CD4-positive, alpha-beta T cell treated with Interleukin-15 for 4 hours (primary cell): ENCODE data around the gene PROM1.
A peak's percentile ranks its signal among the peaks of the same experiment; 100 is the strongest.

Source experiments
- DNase-seq: peaks from one replicate; pipeline ENCODE4 v3.0.0-alpha.2; 2020; ENCODE audit warnings: low spot score

PROM1 gene

DNA sequence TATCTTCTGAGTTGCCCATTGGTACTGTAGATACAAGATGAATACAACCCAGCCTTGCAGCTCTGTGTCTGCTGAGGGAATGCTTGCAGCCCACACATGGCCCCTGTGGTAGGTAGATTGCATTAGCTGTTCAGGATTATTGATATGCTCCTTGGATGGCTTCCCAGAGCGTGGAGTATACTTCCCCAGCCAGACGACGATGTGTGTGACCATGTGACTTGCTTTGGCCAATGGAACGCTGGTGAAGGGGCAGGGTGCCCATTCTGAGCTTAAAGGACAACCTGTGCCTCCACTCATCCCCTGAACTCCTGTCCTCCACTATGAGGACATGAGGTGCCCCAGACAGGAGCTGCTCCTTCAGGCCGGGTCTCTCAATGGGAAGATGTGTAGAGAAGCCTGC, 96.9 kb downstream of the PROM1 start:
- no peak for DNase-seq

DNA sequence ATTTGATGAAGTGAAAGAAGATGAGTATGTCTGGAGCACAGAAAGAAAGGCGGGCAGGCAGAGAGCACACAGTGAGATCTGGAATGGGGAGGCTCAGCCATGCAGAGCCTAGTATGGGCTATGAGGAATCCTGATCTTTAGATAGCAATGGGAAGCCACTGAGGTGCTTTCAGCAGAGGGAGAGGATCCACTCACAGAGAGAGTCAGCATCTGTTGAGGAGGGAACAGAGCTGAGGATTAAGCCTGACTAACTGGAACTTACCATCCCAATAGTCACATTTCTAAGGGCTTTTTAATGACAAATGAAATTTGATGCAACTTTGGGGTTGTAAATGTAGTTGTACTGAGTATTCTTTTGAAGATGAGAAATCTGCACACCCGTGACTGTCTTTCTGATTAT, 100.2 kb downstream of the PROM1 start:
- no peak for DNase-seq

DNA sequence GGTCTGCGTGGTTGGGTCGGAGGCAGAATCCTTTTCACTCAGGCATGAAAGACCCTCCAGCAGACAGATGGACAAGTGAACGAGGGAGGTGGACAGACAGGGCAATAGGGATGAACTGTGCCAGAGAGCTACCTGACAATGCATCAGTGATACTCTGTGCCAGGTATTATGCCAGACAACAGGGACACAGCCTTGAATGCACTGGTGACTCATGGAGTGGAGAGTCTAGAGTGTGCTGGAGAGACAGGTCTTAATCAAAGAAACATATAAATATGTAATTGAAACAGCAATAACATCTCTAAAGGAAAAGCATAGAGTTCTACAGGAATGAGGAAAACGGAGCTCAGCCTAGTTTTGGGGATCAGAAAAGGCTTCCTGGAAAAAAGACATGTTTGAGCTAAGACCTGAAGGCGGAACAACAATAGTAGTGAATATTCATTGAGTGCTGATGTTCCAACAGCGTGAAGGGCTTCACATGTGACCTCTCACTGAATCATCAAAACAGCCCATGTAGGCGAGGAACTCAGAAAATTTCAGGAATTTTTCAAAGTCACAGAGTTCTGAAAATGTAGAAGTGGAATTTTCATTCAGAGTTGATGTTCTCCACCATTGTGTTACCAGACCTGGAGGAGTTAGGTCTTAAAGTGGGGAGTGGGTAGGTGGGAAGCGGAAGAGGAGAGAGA, 100.8 kb downstream of the PROM1 start:
- no peak for DNase-seq

DNA sequence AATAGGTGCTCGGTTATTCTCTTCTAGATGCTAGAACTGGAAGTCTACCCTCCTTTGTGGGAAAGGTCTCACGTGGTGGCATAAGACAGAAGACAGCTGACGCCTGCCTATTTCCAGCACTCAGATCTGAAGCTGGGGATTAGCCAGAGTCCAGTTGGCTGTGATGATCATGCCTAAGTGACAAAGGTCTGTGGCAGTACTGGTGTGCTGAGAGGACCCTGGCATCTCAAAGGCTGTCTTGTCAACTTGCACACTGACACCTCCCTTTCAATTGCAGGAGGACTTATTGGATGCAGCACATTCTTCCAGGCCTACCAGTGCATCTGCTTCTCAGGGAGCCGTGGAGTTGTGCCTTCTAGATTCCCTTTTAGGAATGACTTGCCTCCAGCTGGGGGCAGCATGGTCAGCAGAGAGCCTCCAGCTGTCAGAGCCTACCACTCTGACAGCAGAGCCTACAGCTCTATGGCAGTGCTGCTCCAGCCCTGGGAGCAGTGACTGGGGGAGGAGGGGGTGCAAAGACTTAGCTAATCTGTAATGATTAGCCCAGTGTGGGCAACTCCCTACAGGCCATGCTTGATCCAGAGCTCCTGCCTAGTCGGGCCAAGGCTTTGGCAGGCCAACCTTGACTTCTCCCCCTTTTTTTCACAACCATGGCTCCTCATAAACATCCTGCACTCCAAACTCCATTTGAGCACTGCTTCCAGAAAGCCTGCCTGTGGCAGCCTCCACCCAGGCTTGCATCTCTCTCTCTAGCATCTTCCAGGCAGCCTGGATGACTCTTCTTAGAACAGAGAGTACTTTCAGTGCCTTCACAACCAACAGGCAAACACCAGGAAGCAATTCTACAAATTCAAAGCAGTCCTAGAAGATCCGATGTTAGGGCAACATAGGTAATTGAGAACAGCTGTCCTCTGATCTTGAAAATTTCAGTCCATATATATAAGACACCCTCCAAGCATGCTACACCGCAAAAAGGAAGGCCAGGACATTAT, 107.1 kb downstream of the PROM1 start:
- no peak for DNase-seq

DNA sequence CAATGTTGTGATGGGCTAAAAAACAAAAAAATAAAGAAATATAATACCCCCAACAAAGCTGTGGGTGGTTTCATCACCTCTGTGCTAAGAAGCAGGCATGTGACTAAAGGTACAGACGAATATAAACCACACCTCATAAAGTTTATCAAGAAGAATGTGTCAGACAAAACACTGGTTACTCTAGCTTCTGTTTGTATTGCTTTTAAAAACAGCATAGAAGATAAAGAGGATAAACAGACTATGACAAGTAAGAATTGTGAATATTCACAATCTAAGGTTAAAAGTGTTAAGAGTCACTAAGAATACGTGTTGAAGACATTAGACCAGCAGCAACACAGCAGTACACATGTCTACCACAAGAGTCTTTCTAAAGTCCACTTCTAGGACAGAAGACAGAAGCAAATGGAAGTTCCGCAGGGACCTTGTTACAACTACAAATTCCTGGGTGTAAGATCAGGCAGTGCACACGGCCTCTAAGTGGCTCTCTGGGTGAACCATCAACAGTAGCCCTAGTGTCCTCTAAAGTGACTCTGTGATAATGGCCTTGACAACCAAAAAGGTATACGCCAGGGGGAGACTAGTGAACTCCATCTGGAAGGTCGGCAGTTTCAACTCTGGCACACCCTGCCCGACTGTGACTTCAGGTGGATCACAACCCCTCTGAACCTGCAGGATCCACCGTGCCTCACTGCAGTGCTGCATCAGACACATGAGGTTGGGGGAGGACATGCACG, 112.6 kb downstream of the PROM1 start:
- DNase-seq: no peak

DNA sequence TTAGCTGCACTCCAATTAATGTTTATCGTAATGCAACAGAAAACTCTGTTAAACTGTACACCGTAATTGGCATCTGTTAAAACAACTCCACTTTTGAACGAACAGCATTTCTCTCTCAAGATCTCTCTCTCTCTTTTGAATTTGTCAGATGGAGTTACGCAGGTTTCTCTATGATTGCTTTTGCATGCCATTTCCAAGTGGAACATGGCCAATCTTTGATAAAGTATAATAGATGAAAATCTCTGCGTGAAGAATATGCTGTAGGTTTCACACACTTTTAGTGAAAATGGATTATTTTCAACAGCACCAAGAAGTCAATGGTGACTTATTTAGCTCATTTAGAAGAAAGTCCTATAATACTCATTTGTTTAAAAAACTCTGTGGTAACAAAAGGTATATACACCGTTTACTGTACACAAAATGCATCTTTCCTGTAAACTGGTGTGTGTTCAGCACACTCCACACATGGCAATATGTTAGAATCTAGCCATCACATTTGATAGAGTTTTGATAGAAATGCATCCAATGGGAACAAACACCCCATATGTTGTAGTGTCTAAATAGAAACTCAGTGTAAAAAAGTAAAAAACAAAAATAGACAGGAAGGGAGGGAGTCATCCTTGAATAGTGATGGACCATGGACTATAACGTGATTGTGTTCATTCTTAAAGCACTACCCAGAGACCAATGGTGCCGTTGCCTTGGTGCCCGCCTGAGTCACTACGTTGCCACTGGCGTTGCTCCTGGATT, 115.1 kb downstream of the PROM1 start:
- DNase-seq: no peak

DNA sequence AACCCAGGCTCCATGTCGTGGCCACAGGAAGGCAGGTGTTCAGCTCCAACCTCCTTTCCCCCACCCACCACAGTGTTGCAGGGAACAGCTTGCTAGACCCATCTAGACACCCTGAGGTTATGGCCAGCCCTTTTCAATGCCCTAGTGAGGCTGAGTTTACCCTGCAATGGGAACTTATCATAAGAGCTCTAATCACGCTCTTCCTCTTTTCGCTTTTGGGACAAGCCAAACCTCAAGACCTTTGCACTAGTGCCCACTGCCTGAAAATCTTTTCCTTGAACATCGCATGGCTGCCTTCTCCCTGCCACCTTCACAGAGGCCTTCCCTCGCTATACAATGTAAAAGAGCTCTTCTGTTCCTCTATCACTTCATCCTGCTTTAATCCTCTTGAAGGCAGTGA, 118.5 kb downstream of the PROM1 start:
- DNase-seq: no peak

DNA sequence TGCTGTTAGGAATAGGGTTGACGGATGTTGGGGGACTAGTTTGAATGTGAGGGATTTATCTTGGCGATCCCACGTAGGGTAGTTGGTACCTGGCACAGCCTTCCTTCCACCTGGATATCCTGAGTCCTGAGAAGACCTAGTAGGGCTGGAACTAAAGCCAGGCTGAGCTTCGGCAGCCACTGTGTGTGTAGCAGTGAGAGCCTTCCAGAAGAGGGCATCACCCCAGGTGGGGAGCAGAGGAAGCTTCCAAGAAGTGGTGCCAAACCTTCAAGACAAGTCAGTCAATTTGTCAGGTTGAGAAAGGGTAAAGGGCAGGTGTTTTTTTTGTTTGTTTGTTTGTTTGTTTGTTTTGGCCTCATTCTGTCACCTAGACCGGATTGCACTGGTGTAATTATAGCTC, 119.7 kb downstream of the PROM1 start:
- no peak for DNase-seq

DNA sequence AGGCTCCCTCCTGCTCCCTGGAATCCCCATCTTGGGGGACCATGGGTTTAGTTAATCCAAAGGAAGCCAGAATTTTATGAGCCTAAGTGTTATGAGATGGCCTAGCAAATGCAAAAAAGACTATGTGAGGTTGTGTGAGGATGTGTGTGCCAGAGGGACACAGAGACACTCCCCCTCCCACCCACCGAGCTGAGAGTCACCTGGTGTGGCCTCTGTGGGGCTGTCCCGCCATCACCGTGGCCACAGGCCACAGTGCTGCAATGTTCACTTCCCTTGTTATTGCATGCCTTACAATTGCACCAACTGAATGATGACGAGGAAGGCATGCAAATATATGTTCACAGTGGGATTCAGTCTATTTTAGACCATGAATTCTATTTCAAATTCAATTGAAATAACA, 120.2 kb downstream of the PROM1 start:
- DNase-seq: peak; percentile 25

DNA sequence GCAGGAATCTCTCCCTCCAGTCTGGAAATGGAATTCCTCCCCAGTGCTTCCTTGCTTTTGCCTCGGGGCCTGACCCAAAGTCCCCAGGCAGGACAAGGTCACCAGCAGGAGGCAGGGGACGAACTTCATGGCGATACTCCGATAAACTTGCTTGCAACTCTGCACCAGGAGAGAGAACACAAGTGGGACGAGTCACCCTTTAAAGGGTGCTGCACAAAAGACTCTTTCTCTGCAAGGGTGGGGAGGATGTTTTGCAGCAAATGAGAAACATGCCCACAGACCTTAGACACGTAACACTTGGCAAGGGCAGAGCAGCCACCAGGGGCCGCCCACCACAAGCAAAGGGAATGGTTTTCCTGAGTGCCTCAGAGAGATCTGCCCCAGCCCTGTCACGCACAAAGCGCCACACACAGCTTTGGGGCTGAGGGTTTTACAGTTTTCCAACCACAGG, 120.8 kb downstream of the PROM1 start, which contains the start of gene FGFBP2:
Gene FGFBP2, minus strand, starts transcription at position 175 of the 451 bp plus-strand sequence. Its CDS starts 46 bp downstream, at position 129.
- peak; percentile 47 for DNase-seq

DNA sequence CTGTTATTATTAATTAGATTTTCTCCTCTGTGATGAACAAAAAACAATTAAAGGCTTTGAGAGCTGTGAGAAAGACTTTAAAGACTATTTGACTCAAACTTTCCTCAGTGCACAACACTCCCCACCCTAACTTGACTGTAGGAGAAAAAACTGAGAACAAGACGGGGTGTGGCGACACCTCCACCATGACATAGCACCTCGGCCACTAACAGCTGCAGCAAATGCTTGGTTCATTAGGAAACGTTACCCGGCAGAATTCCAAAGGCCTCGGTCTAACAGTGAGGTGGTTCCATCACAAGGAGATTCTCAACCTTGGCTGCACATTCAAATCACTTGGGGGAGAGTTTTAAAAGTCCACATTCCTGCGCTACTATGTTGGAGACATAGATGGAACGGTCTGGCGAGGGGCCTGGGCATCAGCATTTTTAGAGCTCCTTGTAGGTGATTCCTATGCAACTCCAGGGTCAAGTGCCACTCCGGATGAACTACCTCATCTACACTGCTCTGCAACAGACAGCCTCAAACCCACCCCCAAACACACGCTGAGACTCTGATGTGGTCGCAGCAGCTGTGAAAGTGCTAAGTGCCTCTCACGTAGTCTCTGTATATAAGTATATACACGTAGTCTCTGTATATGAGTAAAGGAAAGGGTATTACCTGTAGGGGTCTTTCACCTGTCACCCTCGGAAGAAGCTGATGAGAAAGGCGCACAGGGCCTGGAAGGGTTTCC, 121.9 kb downstream of the PROM1 start:
- DNase-seq: peak; percentile 27

DNA sequence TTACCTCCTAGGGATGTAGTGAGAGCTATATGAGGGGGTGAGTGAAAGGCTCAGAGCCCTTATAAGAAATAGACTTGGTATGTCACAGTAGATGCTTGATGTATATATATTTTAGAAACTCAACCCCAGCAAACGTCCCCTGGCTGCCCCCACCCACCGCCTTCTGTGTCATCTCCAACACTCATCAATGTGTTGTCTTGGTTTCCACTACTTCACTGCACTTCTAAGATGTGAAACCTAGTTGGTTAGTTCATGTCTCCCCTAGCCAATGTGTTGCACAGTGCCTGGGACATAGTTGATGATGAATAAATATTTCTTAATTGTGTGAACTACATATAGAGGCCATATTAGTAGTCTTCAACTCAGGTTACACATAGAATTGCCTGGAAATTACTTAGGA, 125.3 kb downstream of the PROM1 start:
- DNase-seq: peak; percentile 3

DNA sequence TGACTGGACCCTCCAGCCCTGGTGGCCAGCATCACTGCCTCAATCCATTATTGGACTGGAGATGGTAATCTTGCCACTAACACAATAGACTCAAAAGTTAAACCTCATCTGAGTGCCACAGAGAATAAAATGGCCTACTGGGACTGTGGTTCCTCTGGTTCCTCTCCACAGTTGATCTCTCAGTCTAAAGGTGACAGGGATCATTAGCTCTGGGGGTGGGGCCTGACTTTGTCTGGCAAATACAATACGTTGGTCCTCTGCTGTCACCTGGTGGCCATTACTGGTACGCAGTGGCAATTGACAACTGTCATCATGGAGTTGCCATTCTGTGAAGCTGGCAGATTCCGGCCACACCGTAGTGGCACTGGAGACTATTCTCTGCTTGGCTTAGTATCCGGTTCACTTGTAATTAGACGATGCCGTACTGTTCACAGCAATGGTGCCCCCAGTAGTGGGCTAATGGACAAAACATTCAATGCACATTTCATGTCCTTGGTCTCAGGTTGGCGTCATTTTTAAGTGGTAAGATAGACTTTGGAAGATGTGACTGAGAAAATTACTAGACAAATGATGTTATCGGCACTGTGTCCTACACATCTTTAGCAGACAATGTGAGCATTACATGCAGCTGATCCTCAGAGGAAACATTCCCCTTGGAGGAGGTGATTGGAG, 127.5 kb downstream of the PROM1 start:
- peak; percentile 76 for DNase-seq

DNA sequence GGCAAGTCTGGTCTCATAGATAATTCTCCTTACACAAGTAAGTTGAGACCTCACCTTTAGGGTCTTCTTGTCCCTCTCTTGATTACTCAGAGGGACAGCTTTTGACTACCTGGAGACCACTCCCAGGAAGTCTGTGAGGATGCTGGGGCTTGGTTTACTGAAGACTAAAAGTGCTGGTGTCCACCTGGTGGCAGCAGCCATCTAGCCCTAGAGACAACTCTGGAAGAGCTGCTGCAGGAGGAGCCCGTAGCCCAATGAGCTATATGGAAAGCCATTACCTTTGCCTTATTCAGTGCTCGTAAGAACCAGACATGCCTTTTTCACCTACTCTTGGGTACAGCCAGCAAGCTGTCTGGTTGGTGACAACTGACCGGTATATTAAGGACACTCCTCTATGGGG, 128.2 kb downstream of the PROM1 start:
- no peak for DNase-seq

DNA sequence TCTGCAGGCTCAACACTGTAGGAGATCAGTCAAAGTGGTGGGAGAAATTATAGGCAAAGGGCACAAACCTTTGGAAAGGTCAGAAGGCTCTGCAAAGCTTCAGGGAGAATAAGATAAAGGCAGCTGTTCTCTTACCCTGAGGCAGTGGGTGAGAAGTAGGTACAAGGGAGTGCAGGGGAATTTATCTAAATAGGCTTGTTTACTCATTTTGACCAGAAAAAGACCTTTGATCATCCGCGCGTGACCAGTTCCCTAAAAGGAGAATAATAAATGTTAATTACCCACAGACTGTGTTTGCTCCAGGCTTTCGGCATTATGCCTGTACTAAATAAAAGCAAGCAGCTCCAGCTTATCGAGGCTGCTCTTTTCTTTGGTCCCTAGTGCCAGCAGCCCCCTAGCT, 130.2 kb downstream of the PROM1 start:
- no peak for DNase-seq

DNA sequence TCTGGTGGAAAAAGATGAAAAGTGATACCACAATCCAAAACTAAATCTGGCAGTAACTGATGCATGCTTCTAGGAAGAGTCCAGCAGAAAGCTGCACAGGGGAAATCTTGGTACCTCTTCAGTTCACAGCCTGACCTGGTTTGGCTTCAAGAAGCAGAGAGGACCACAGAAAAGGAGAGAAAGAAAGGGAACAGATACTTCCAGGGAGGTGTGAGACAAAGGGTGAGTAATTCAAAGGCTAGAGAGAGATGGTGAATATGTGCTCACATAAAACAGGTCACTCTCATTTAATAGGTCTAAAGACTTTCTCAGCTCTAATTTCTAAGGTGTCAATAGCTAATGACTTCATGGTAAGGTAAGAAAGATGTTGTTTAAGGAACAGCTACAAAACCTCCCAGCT, 132.0 kb downstream of the PROM1 start:
- DNase-seq: no peak

DNA sequence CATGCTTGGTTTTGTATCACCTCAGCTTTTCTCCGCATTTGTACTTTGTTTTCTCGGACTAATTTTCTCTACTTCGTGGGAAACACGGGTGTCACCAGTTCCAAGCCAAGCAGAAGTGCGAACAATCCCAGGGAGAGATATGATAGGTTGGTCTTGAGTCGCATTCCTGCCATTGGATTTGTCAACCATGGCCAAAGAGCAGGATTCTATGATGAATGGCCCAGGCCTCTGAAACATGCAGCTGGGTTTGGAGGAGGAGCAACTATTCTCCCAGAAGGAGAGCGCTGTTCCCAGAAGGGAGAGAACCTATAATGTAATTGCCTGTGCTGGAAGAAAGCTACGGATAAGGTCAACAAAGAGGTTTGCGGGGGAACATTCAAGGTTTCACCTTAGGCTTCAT, 135.0 kb downstream of the PROM1 start:
- DNase-seq: no peak

DNA sequence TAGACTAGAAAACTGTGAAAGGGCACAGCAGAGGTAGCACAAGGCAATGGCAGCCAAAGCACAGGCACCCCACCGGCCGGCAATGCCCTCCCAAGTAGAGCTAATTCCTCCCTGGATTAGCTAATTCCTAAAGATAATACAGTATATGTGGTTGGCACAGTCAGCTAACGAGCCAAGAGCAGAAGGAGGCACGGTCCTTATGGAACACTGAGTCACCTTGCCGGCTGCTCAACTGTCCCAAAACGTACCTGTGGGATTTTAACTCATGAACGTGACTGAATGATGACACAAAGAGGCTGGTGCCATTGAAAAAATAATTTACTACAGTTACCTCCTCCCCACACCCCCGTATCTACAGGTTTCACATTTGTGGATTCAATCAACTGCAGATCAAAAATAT, 136.1 kb downstream of the PROM1 start:
- DNase-seq: no peak

DNA sequence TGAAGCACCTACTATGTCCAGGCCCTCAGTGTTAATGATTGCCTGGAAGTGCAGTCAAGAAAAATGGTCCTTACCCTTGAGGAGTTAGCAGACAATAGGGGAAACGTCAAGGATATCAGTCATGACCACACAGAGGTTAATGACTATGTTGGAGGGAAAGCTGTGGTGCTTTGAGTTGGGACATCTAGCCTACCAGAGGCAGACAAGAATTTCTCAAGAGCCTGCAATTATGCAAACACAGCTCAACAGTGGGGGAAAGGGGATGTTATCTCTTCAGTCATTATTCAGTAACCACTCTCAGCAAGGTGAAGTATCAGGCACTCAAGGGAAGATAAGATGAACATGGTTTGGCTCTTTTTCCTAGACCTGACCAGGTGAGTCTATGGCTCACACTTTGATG, 138.3 kb downstream of the PROM1 start:
- DNase-seq: no peak

DNA sequence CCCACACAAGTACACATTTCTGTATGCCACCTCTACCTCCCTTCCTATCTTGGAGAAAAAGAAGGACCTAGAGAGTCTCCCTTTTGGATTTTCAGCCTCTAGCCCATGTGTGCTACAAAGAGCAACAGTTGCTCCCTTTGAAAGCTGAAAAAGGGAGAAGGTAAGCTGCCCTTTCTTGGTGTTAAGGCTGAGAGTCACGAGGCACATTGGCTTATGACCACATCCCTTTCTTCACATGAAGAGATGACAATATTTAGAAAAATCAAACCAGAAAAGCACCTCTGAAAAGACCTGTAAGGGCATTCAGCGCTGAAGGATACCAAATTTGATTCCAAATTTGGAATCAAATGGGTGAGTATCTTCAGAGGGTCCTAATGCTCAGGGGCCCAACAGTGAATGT, 138.9 kb downstream of the PROM1 start:
- DNase-seq: no peak
